DND-41 (cell line): Measurements from ENCODE around the gene MCC.

Experiments used
- ATAC-seq: fragments of 200-7000 bp; cut with Tn5 transposase; 3 replicates; pipeline ENCODE4 v1.9.1; 2021; ENCODE audit warnings: low read depth; ENCODE audit not compliant: insufficient read depth
- DNase-seq: peaks from one replicate; pipeline ENCODE4 v3.0.0-alpha.2; 2020
- H2AFZ ChIP-seq: 2 replicates; pipeline ENCODE4 v1.6.0; 2012; ENCODE audit warnings: low read depth, low read length
- H3K27ac ChIP-seq: 2 replicates; pipeline ENCODE4 v1.5.1; 2012; ENCODE audit warnings: low read length, inconsistent platforms
- H3K27me3 ChIP-seq: fragments of 200-600 bp; sonication (generic); 2 replicates; pipeline ENCODE4 v1.6.0; 2012; ENCODE audit warnings: low read length, mild to moderate bottlenecking, inconsistent platforms; ENCODE audit not compliant: insufficient read depth, poor library complexity
- H3K36me3 ChIP-seq: 2 replicates; pipeline ENCODE4 v1.5.1; 2012; ENCODE audit warnings: low read length, inconsistent platforms; ENCODE audit not compliant: insufficient read depth
- H3K4me1 ChIP-seq: 2 replicates; pipeline ENCODE4 v1.5.1; 2012; ENCODE audit warnings: mild to moderate bottlenecking, low read length; ENCODE audit not compliant: insufficient read depth
- H3K4me2 ChIP-seq: 2 replicates; pipeline ENCODE4 v1.6.0; 2012; ENCODE audit warnings: mild to moderate bottlenecking, moderate library complexity, low read length, inconsistent platforms; ENCODE audit not compliant: insufficient read depth
- H3K4me3 ChIP-seq, 2 experiments: fragments of 200-600 bp in 1 of 2; shearing (Covaris generic) in 1 of 2; 2 replicates each; pipeline ENCODE4 v1.5.1; 2012 to 2016; ENCODE audit warnings: inconsistent platforms in 2 of 2, low read length in 2 of 2, mild to moderate bottlenecking in 2 of 2, low read depth in 1 of 2, moderate library complexity in 1 of 2
- H3K79me2 ChIP-seq: 2 replicates; pipeline ENCODE4 v1.6.0; 2012; ENCODE audit warnings: low read length, inconsistent platforms; ENCODE audit not compliant: insufficient read depth
- H3K9ac ChIP-seq: 2 replicates; pipeline ENCODE4 v1.6.0; 2012; ENCODE audit warnings: low read depth, mild to moderate bottlenecking, inconsistent platforms, low read length, moderate library complexity
- H3K9me3 ChIP-seq: 2 replicates; pipeline ENCODE4 v1.5.1; 2012; ENCODE audit warnings: low read length, moderate library complexity, mild to moderate bottlenecking, inconsistent platforms; ENCODE audit not compliant: insufficient read depth, severe bottlenecking
- H4K20me1 ChIP-seq: 2 replicates; pipeline ENCODE4 v1.6.0; 2012; ENCODE audit warnings: low read length; ENCODE audit not compliant: insufficient read depth
- EZH2 ChIP-seq: IDR thresholded peaks from 3 replicates; pipeline ENCODE4 v1.6.1; 2012; ENCODE audit warnings: borderline replicate concordance, low read depth, mild to moderate bottlenecking, moderate library complexity, low read length, inconsistent platforms; ENCODE audit not compliant: severe bottlenecking
- TF ChIP-seq, protein P1 (sequence below): IDR thresholded peaks from 2 replicates; pipeline ENCODE4 v1.5.1; 2012; ENCODE audit warnings: borderline replicate concordance, low read length, moderate library complexity, mild to moderate bottlenecking; ENCODE audit not compliant: poor library complexity, severe bottlenecking; ENCODE audit errors: extremely low read depth

Gene MCC

DNA sequence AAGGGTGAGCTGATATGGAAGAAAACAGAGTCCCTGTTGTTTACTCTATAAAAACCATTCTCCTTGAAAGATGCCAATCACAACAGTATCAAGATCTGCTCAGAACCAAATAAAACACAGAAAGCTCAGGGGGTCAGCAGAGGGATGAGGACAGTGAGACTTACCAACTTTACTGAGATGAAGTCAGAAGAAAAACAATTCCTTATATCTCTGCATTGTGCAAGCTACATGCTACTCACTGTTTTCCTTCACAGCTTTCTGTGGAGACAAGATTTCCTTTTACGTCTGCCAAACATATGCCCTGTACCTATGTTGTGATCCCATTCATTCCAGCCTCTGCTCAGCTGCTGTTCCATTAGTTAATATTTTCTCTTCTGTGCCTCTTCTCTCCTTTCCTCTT, 239.0 kb downstream of the MCC start:
- no peaks in the 10 kb centered on the region for H4K20me1 ChIP-seq
- no peak for TF ChIP-seq EZH2
- TF ChIP-seq, protein P1, sequence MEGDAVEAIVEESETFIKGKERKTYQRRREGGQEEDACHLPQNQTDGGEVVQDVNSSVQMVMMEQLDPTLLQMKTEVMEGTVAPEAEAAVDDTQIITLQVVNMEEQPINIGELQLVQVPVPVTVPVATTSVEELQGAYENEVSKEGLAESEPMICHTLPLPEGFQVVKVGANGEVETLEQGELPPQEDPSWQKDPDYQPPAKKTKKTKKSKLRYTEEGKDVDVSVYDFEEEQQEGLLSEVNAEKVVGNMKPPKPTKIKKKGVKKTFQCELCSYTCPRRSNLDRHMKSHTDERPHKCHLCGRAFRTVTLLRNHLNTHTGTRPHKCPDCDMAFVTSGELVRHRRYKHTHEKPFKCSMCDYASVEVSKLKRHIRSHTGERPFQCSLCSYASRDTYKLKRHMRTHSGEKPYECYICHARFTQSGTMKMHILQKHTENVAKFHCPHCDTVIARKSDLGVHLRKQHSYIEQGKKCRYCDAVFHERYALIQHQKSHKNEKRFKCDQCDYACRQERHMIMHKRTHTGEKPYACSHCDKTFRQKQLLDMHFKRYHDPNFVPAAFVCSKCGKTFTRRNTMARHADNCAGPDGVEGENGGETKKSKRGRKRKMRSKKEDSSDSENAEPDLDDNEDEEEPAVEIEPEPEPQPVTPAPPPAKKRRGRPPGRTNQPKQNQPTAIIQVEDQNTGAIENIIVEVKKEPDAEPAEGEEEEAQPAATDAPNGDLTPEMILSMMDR = no peak

DNA sequence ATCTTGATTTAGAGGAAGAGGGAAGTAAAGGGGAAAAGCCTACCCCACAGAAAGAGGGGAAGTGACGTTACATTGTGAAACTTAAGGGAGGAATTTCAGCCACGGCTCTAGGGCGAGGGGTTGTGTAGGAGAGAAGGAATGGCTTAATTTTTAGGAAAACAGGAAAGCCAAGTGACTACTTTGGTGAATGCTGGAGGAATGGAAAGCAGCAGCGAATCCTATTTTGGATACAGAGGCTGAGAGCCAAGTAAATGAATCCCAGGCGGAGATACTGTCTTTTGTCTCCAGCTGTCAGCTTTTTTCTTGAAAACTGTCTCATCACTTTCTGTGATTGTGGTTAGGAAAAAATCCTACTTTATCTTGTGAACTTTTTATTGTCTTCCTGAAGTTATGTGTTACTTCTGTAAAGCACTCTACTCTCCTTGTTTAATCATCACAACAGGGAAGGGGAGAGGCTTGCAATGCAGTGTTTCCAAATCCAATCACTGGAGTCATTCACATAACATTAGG, 241.8 kb downstream of the MCC start:
- no peak for ATAC-seq
- H4K20me1 ChIP-seq = no peaks in the 10 kb centered on the region
- H3K9me3 ChIP-seq = no peaks in the 10 kb centered on the region
- no peak overlapping the region for H3K9ac ChIP-seq
- H3K79me2 ChIP-seq = no peaks in the 10 kb centered on the region
- no peak for TF ChIP-seq EZH2
- TF ChIP-seq, protein P1 = no peak
- H2AFZ ChIP-seq = no peak overlapping the region
- no peaks in the 10 kb centered on the region for H3K27me3 ChIP-seq
- no peak overlapping the region for H3K27ac ChIP-seq
- no peaks in the 10 kb centered on the region for H3K4me1 ChIP-seq
- H3K36me3 ChIP-seq = no peaks in the 10 kb centered on the region
- H3K4me3 ChIP-seq = no peak overlapping the region
- DNase-seq = no peak
- H3K4me2 ChIP-seq = no peak overlapping the region

More for the DNA sequence above, 239.0 kb downstream of the MCC start:
- no peak overlapping the region for H2AFZ ChIP-seq
- H3K9ac ChIP-seq = no peak overlapping the region
- no peak overlapping the region for H3K27ac ChIP-seq
- no peaks in the 10 kb centered on the region for H3K79me2 ChIP-seq
- no peak overlapping the region for H3K4me3 ChIP-seq
- H3K36me3 ChIP-seq = no peaks in the 10 kb centered on the region
- ATAC-seq = no peak
- H3K27me3 ChIP-seq = no peaks in the 10 kb centered on the region
- DNase-seq = no peak
- H3K4me1 ChIP-seq = no peaks in the 10 kb centered on the region
- H3K9me3 ChIP-seq = no peaks in the 10 kb centered on the region
- no peak overlapping the region for H3K4me2 ChIP-seq

DNA sequence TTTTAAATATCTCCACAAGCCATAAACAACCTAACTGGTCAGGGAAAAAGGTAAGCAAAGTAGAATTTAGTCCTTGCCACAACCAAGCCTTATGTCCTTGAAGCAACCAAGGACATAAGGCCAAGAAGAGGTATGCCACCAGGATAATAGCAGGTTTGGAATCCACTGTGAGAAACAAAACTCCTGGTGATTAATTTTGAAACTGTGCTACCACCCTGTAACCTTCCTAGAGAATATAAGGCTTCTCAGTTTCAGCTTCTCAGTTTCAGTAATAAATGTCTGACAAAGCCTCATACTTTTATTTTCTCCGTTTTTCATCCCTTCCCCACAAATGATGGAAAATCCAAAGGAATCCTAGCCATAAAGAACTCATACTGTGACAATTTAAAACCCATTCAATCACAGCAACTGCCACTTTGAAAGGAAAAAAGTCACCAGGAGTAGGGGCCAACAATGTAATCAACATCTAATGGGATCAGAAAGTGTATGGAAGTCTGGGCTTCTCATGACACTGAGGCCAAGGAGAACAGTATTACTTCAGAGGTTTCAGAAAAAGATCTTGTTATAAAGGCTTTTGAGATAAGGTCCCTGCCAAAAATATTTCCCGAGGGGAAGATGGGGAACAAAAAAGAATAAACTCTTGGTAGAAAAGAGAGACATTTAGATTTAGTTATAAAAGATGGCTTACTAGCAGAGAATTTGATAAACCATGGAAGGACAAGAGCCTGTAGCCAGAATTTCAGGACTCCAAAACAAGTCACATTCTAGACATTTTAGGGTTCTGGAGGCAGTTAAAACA, 242.6 kb downstream of the MCC start:
- no peak overlapping the region for H3K4me2 ChIP-seq
- no peak overlapping the region for H2AFZ ChIP-seq
- no peaks in the 10 kb centered on the region for H3K27me3 ChIP-seq
- H3K4me1 ChIP-seq = no peaks in the 10 kb centered on the region
- H3K79me2 ChIP-seq = no peaks in the 10 kb centered on the region
- H3K4me3 ChIP-seq = no peak overlapping the region
- H3K36me3 ChIP-seq = no peaks in the 10 kb centered on the region
- no peaks in the 10 kb centered on the region for H4K20me1 ChIP-seq
- ATAC-seq = no peak
- TF ChIP-seq, protein P1 = no peak
- no peak for TF ChIP-seq EZH2
- no peak overlapping the region for H3K9ac ChIP-seq
- H3K9me3 ChIP-seq = no peaks in the 10 kb centered on the region
- H3K27ac ChIP-seq = no peak overlapping the region
- DNase-seq = no peak
